Activated T-helper 1 cell treated with anti-CD3 and anti-CD28 coated beads, Interleukin-12 subunit alpha, Interleukin-12 subunit beta, Interleukin-2, Interleukin-4 antibody, amounts not matched to agents 30 ng/mL and 10 ng/mL and 1 ng/mL, durations not matched to agents 14 hours and 24 hours and 36 hours (primary cell): Measurements from ENCODE around the gene CNNM2. TPM values are rescaled to one million over a fixed set of nuclear protein-coding genes. Genes with fewer than 3 reads are reported as not detected.

Source experiments
- DNase-seq: peaks from one replicate; pipeline ENCODE4 v3.0.0; 2021; ENCODE audit warnings: low spot score
- H3K27ac Mint-ChIP-seq: one replicate; pipeline ENCODE4 v1.8.0; 2021; ENCODE audit warnings: mild to moderate bottlenecking, mixed read lengths
- H3K27me3 Mint-ChIP-seq: one replicate; pipeline ENCODE4 v1.8.0; 2022; ENCODE audit warnings: mild to moderate bottlenecking, moderate library complexity, mixed read lengths; ENCODE audit not compliant: insufficient read depth
- H3K36me3 Mint-ChIP-seq: one replicate; pipeline ENCODE4 v1.8.0; 2021; ENCODE audit warnings: low read depth, mixed read lengths
- H3K4me1 Mint-ChIP-seq: one replicate; pipeline ENCODE4 v1.8.0; 2021; ENCODE audit warnings: low read depth, mixed read lengths
- H3K4me3 Mint-ChIP-seq: one replicate; pipeline ENCODE4 v1.8.0; 2021; ENCODE audit warnings: mild to moderate bottlenecking, moderate library complexity, mixed read lengths
- H3K9me3 Mint-ChIP-seq: one replicate; pipeline ENCODE4 v1.8.0; 2021; ENCODE audit warnings: mixed read lengths
- intact Hi-C: fragments of 100-400 bp; cut with micrococcal nuclease; formaldehyde crosslinking; loops from one replicate; pipeline ENCODE4 v1.15.1; 2024
- total RNA-seq: library from RNA; stranded (reverse); gene quantifications from 2 replicates; pipeline ENCODE4 v1.2.3, GENCODE V29; 2022

The CNNM2 gene
- total RNA-seq, result 5.5 and 6.6 TPM in 2 replicates

DNA sequence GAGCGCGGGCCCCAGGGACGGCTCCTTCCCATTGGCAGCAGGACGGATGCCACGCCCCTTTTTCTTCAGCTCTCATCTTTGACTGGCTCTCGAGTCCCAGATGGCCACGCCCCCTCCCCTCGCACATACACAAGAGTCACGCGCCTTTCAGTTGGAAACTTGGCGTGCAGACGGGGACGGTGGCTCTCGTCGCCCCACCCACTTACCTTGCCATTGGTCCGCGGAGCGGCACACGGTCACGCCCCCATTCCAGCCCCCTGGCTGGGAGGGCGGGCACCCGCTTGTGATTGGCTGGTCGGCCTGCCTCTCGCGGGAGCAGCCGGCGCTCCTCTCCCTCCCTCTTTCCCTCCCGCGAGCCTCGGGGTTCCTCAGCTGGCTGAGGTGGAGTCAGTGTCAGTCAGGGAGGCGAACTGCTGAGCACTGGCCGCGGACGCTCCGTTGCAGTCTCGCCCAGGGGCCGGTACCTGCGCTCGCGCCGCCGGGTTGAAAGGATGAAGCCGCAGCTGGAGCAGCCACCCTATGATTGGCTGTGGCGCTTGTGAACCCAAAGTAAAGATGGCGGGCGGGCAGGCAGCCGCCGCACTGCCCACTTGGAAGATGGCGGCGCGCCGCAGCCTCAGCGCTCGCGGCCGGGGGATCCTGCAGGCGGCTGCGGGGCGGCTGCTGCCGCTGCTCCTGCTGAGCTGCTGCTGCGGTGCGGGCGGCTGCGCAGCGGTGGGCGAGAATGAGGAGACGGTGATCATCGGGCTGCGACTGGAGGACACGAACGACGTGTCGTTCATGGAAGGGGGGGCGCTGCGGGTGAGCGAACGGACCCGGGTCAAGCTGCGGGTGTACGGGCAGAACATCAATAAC lies at the start of gene CNNM2:
CNNM2 (plus strand) TSS at position 333 of the 855 bp plus-strand sequence; CDS start at position 520, 187 bp downstream.
- DNase-seq, result peak; percentile 99
- Mint-ChIP-seq H3K36me3 (peaks cover 3% of the 10 kb centered on the region), H3K4me1 (peaks cover 60% of the 10 kb centered on the region), H3K27me3 (peaks cover 7% of the 10 kb centered on the region), H3K27ac (peak within 1 kb of the TSS; percentile 91), H3K9me3 (no peaks in the 10 kb centered on the region), H3K4me3 (peak within 1 kb of the TSS; percentile 92)
- intact Hi-C loops, result loop anchor here (1.0 to 10.0 kb wide), 16 partner anchors 64 to 1566 kb away; partner anchors contain the start of genes ACTR1A, ARL3, BORCS7 and BTRC

DNA sequence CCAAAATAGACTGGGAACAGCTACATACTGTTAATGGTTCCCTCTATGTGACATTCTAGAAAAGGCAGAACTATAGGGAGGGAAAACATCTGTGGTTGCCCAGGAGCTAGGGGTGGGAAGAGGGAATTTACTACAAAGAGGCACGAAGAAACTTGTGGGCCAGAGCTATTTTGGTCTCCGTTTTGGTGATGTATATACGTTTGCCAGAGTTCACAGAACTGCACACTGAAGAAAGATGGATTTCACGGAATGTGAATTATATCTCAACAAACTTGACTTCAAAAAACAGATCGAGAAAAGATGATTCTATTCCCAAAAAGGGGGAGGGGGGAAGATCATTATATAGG lies 49.2 kb upstream of the CNNM2 start:
- intact Hi-C loops, result no loop called here
- peaks cover 7% of the 10 kb centered on the region for H3K4me1 Mint-ChIP-seq

DNA sequence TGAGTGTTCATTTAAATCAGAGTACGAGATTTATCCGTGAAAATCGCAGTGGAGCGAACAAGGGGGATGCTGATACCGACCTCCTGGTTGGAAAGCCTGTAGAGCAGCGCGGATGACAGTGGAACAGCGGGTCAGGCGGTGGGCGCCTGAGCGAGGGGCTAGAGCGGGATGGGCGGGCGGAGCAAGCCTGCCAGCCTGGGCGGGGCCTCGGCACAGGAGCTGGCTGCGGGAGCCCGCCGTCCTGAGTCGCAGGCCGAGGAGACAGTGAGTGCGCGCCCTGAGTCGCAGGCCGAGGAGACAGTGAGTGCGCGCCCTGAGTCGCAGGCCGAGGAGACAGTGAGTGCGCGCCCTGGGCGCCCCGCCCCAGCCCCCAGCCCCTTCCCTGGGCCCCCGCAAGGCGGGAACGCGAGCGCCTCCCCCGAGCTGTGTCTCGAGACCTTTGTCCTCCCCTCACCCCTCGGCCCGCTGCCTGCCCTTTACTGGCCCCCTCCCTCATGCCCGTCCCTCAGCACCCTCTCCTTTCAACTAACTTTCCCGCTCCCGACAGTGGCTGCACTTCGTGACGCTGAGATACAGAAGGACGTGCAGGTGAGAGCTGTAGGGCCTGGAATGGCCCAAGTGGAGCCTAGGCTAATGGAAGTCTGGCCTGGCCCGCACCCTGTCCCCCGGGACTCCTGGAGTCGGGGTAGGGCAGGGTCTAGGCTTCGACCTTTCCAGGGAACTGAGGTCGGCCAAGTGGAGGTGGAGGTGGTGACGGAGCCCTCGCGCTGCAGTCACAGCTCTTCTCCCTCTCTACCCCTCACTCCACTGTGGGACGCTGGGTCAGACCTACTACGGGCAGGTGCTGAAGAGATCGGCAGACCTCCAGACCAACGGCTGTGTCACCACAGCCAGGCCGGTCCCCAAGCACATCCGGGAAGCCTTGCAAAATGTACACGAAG lies 48.6 kb upstream of the CNNM2 start, which contains the start of gene AS3MT:
AS3MT (plus strand) TSS at position 213 of the 941 bp plus-strand sequence; CDS start at position 336, 123 bp downstream.
- Mint-ChIP-seq H3K9me3 (no peaks in the 10 kb centered on the region), H3K36me3 (peaks cover 5% of the 10 kb centered on the region), H3K27ac (no peak within 1 kb of the TSS), H3K4me1 (peaks cover 7% of the 10 kb centered on the region), H3K27me3 (peaks cover 27% of the 10 kb centered on the region), H3K4me3 (peak within 1 kb of the TSS; percentile 67)
- DNase-seq, result no peak
- intact Hi-C loops, result no loop called here

More for the DNA sequence above, 49.2 kb upstream of the CNNM2 start:
- Mint-ChIP-seq H3K9me3 (no peaks in the 10 kb centered on the region), H3K27ac (no peak overlapping the region), H3K36me3 (peaks cover 6% of the 10 kb centered on the region), H3K27me3 (peaks cover 27% of the 10 kb centered on the region), H3K4me3 (peak overlapping the region; percentile 57)
- no peak for DNase-seq

DNA sequence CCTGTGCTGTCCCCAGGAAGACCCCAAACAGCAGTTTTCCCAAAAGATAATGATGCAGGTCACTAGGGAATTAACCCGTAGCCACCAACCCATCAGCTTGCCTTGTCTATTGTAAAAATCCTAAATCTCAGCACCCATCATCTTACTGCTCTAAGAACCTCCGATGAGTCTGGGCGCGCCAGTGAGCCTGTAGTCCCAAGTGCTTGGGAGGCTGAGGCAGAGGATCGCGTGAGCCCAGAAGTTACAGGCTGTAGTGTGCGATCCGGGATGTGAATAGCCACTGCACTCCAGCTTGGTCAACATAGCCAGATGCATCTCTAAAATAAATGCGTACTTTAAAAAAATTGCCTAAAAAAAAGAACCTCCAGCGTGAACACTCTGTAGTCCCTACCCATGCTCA lies 47.9 kb upstream of the CNNM2 start:
- no peak overlapping the region for H3K27ac Mint-ChIP-seq

DNA sequence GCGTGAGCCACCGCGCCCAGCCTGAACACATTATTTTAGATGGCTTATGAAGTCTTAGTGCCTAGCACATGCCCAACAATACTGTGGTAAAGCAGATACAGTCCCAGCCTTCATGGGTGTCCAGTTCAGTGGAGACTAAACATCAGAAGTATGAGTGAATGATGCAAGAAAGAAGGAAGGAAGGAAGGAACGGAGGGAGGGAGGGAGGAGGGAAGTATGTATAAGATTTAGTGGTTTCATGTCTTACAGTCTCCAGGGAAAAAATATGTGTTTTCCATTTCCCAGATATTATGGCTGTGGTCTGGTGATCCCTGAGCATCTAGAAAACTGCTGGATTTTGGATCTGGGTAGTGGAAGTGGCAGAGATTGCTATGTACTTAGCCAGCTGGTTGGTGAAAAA lies 45.9 kb upstream of the CNNM2 start:
- peaks cover 5% of the 10 kb centered on the region for H3K36me3 Mint-ChIP-seq
- no peak for DNase-seq
- peaks cover 7% of the 10 kb centered on the region for H3K4me1 Mint-ChIP-seq
- no peaks in the 10 kb centered on the region for H3K9me3 Mint-ChIP-seq
- intact Hi-C loops, result no loop called here
- H3K27ac Mint-ChIP-seq, result no peak overlapping the region
- H3K4me3 Mint-ChIP-seq, result no peak overlapping the region
- H3K27me3 Mint-ChIP-seq, result peaks cover 26% of the 10 kb centered on the region

More for the DNA sequence above, 47.9 kb upstream of the CNNM2 start:
- no peak for DNase-seq
- peaks cover 7% of the 10 kb centered on the region for H3K4me1 Mint-ChIP-seq
- intact Hi-C loops, result no loop called here
- H3K9me3 Mint-ChIP-seq, result no peaks in the 10 kb centered on the region
- peaks cover 5% of the 10 kb centered on the region for H3K36me3 Mint-ChIP-seq
- H3K4me3 Mint-ChIP-seq, result peak overlapping the region; percentile 67
- peaks cover 27% of the 10 kb centered on the region for H3K27me3 Mint-ChIP-seq

DNA sequence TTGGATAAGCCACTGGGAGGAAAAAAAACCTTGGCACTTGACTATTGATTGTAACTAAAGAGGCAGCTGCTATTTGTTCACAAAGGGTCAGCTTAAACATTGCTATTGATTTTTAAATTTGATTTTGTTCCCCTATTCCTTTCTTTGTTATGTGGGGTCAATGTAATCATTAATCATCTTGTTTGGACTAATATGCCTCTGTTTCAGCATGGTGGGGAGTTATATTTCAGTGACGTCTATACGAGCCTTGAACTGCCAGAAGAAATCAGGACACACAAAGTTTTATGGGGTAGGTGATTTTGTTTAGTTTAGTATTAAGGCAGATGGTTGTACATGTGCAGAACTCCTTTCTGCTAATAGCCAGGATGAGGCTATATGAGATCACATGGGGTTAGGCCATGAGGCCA lies 41.3 kb upstream of the CNNM2 start:
- H3K36me3 Mint-ChIP-seq, result no peaks in the 10 kb centered on the region
- no peak for DNase-seq
- H3K27me3 Mint-ChIP-seq, result peaks cover 9% of the 10 kb centered on the region
- H3K27ac Mint-ChIP-seq, result no peak overlapping the region
- intact Hi-C loops, result no loop called here
- H3K4me3 Mint-ChIP-seq, result no peak overlapping the region
- no peaks in the 10 kb centered on the region for H3K9me3 Mint-ChIP-seq
- H3K4me1 Mint-ChIP-seq, result no peaks in the 10 kb centered on the region

DNA sequence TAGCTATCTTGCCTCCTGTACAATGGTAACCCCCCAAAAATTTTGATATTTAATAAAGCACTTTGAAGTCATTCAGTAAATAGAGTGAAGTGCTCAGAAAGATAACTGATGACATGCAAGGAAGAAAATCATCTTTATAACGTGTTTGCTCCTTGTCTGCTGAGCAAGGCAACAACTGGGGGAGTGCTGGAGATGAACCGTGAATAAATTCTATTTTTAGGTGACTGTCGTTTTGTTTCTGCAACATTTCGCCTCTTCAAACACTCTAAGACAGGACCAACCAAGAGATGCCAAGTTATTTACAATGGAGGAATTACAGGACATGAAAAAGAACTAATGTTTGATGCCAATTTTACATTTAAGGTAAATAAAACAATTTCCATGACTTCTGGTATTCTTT lies 39.5 kb upstream of the CNNM2 start:
- H3K36me3 Mint-ChIP-seq, result no peaks in the 10 kb centered on the region
- H3K4me1 Mint-ChIP-seq, result no peaks in the 10 kb centered on the region
- no peaks in the 10 kb centered on the region for H3K9me3 Mint-ChIP-seq
- intact Hi-C loops, result no loop called here
- H3K27me3 Mint-ChIP-seq, result peaks cover 3% of the 10 kb centered on the region
- H3K4me3 Mint-ChIP-seq, result no peak overlapping the region
- H3K27ac Mint-ChIP-seq, result no peak overlapping the region
- no peak for DNase-seq

DNA sequence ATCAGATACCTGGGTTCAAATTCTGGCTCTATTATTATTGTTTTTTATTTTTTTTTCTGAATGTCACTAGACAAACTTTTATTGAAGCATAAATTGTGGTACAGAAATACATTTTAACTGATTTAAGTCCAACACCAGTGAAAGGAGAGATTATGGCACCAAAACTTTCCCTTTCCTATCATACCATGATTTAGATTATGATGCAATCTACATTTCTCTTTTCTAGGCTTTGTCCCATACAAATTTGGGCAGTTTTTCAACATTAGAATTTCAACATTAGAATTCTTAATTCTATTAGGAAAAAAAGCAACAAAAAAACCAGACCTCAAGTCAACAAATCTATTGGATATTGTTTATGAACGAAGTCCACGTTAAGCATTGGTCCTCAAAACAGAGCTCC lies 37.8 kb upstream of the CNNM2 start:
- Mint-ChIP-seq H3K36me3 (no peaks in the 10 kb centered on the region), H3K9me3 (no peaks in the 10 kb centered on the region), H3K4me3 (no peak overlapping the region), H3K4me1 (no peaks in the 10 kb centered on the region), H3K27me3 (peaks cover 3% of the 10 kb centered on the region), H3K27ac (no peak overlapping the region)
- intact Hi-C loops, result no loop called here
- no peak for DNase-seq

DNA sequence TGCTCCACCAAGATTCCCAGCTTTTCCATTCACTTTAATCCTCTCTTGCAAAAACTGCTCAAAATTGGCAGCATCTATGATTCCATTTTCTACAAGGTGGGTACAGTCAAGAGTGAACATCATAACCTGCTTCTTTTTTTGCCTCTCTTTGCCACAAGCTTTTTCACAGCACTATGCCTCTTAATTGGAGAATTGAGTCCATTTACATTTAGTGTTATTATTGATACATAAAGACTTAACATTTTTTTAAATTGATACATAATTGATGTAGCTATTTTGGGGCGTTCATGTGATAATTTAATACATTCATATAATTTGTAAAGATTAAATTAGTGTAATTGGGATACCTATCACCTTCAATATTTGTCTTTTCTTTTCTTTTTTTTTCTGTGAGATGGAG lies 30.0 kb upstream of the CNNM2 start:
- H3K27me3 Mint-ChIP-seq, result no peaks in the 10 kb centered on the region
- DNase-seq, result no peak
- intact Hi-C loops, result no loop called here
- H3K9me3 Mint-ChIP-seq, result no peaks in the 10 kb centered on the region
- H3K4me3 Mint-ChIP-seq, result no peak overlapping the region
- no peak overlapping the region for H3K27ac Mint-ChIP-seq
- no peaks in the 10 kb centered on the region for H3K36me3 Mint-ChIP-seq
- no peaks in the 10 kb centered on the region for H3K4me1 Mint-ChIP-seq

DNA sequence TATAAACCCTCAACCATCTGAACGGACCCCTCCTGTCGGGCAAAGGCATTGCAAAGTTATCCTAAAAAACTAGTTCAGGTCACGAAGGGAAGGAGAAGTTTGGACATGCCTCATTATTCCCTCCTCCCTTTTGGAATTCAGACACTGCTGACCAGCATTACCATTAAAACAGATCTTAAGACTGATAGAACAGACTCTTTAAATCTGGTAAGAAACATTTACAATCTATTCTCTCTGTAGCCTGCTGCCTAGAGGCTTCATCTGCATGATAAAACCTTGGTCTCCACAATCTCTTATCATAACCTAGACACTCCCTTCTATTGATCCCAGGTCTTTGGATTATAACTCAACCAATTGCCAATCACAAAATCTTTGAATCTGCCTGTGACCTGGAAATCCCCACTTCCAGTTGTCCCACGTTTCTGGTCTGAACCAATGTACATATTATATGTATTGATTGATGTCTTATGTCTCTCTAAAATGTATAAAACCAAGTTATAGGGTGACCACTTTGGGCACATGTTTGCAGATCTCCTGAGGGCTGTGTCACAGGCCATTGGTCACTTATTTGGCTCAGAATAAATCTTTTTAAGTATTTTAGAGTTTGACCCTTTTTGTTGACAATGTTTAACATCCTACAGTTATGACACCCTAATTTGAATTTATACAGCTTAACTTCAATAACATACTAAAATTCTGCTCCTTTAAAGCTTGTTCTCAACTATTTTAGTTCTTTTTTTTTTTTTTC lies 23.5 kb upstream of the CNNM2 start:
- H3K27ac Mint-ChIP-seq, result no peak overlapping the region
- no peak overlapping the region for H3K4me3 Mint-ChIP-seq
- H3K27me3 Mint-ChIP-seq, result no peaks in the 10 kb centered on the region
- no peaks in the 10 kb centered on the region for H3K36me3 Mint-ChIP-seq
- no peaks in the 10 kb centered on the region for H3K4me1 Mint-ChIP-seq
- DNase-seq, result no peak
- intact Hi-C loops, result no loop called here
- no peaks in the 10 kb centered on the region for H3K9me3 Mint-ChIP-seq

DNA sequence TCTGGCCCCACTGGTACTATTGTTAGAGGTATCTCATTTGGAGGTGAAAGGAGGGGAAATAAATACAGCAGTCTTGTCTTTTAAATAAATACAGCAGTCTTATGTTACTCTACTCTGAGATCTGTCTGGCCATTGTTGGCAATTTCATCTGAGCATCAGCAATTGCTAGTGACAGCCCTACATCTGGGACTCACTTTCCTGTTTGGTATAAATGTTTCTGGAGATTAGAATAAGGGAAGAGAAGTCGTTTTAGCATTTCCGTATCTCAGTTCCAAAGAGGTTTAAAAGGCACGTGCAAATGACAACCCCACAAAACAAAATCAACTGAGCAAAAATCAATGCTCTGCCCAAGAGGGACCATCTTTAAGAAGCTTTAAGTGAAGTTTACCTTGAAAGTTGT lies 18.1 kb upstream of the CNNM2 start:
- H3K36me3 Mint-ChIP-seq, result no peaks in the 10 kb centered on the region
- H3K27ac Mint-ChIP-seq, result no peak overlapping the region
- no peaks in the 10 kb centered on the region for H3K9me3 Mint-ChIP-seq
- no peak overlapping the region for H3K4me3 Mint-ChIP-seq
- H3K4me1 Mint-ChIP-seq, result no peaks in the 10 kb centered on the region
- intact Hi-C loops, result no loop called here
- no peaks in the 10 kb centered on the region for H3K27me3 Mint-ChIP-seq
- DNase-seq, result no peak

DNA sequence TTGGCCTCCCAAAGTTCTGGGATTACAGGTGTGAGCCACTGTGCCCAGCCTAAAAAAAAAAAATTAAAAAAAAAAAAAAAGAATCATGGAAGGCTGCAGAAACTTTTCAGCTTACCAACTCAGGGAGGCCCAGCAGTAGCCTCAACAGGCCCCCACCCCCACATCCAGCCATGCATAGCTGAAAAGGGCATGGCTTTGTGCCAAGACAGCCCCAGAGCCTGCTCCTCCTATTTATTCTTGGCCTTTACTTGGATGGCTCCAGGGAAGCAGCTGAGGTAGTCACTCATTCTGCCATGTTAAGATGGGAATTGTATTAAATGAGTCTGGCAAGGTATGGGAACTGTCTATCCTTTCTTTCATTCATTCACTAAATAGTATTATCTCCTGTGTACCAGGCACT lies 13.7 kb upstream of the CNNM2 start:
- Mint-ChIP-seq H3K9me3 (no peaks in the 10 kb centered on the region), H3K27me3 (peaks cover 2% of the 10 kb centered on the region), H3K4me3 (no peak overlapping the region), H3K36me3 (no peaks in the 10 kb centered on the region), H3K27ac (no peak overlapping the region), H3K4me1 (no peaks in the 10 kb centered on the region)
- DNase-seq, result no peak
- intact Hi-C loops, result no loop called here
